DMS 273 (cell line): ENCODE measurements around the gene ABCF1.

Experiments used
- DNase-seq: peaks from one replicate; lab custom pipeline; 2025; ENCODE audit not compliant: unreplicated experiment; lab: John Stamatoyannopoulos, UW

The ABCF1 gene

DNA sequence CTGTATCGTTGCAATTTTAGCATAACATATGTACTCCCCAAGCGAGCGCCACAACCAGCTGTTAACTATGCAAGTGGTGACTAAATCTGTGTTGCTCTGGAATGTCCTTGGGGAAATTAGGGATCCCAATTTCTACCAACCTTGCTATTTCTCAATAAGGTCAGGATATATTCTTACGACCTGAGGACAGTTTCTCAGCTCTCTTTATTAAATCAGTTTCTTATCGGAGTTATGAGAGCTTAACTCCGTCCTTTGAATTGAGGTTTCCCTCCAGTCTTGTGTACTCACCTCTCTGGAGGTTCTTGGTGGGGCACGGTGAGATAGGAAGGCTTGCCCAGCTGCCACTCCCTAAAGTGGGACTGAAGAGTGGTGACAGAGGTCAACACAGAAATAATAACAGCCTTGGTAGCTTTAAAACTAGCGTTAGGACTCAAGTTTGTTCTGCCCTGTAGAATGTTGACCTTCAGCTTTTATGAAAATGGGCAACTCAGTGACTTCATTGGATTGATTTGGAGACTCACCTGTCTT is 47.1 kb downstream of the ABCF1 start:
- DNase-seq, result peak; percentile 72

DNA sequence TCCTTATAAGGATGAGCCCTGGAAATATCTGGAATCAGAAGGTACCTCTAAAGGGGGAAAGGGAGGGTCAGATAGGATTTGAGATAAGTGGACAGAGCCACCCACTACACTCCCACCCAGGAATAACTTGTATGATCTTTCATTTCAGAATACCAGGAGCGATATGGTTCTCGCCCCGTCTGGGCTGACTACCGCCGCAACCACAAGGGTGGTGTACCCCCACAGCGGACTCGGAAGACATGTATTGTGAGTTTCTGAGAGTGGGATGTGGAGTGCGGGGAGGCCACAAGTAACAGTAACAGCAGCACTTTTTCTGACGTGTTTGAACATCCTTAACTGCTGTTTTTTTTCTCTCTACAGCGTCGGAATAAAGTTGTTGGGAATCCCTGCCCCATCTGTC is 48.3 kb downstream of the ABCF1 start:
- DNase-seq, result no peak

DNA sequence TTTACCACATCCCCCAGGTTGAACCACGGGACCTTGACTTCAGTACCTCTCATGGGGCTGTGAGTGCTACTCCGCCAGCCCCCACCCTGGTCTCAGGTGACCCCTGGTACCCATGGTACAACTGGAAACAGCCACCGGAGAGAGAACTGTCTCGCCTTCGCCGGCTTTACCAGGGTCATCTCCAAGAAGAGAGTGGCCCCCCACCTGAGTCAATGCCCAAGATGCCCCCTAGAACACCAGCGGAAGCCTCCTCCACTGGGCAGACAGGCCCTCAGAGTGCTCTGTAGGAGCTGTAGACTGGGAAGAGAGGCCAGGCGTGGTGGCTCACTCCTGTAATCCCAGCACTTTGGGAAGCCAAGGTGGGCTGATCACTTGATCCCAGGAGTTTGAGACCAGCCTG is 54.3 kb downstream of the ABCF1 start:
- DNase-seq, result no peak

DNA sequence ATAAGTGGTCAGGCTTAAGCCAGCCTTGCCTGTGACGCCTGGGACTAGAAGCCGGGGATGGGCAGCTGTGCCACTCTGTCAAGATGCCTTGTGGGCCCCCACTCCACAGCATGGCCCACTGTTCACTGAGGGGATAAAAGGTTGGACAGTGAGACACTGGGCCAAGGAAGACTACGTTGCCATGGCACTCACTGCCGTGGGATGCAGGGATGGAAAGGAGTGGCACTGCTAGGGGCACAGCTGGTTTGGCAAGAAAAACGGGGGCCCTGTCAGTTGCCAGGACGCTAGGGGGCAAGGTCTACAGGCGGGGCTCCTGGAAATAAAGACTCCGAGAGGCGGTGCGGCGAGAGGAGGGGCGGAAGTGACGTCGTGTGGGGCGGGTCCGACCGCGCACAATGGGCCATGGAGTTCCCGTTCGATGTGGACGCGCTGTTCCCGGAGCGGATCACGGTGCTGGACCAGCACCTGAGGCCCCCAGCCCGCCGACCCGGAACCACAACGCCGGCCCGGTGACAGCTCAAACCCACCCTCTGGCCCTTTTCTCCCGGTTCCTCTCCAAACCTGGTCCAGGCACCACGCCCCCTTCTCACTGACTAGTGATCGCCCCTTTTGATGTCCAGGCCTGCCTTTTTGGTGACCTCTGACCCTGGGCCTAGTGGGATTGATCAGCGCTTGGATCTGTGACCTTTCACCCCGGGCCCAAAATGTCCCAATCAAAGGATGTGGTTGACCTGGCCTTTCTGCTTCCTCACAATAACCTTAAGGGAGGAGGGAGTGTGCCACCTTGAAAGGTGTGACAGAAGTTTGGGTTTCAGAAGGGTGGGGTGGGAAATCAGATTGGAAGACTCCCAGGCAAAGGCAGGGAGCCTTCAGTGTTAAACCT is 55.5 kb downstream of the ABCF1 start, which contains the start of gene ATAT1:
Gene ATAT1 (plus strand): TSS at position 391 of the 883 bp plus-strand sequence.
- peak; percentile 95 for DNase-seq

DNA sequence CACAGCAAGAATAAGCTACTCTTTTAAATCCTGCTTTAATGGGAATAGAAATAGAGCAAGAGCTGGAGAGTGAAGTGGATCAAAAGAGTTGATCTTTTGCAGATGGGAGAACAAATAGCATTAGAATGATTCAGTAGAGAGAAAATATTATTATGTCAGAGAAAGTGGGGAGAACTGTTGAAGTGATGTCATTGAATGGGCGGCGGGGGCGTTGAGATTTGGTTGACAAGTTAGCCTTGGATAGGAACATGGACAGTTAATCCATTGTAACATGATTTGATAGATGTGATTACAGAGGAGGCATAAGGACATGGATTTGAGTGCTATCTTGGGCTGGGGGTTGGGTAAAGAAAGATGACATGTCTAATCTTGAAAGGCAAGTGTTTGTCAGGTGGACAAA is 64.6 kb downstream of the ABCF1 start:
- no peak for DNase-seq

DNA sequence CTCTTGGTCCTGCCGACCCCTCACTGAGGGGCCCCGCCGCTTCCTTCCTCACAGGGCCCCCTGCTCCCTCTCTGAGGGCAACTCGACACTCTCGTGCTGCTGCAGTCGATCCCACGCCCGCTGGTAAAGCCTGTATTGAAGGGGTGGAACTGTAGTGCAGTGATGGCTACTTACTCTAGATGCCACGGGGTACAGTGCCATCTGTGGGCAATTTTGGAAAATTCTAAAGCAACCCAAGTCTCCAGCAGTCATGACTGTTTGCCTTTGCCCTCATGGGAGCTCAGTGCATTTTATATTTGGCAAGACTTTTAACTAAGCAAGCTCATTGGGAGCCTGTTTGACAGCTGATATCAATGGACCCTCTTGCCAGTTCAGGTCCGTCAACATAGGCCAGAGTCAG is 69.2 kb downstream of the ABCF1 start:
- peak; percentile 35 for DNase-seq

DNA sequence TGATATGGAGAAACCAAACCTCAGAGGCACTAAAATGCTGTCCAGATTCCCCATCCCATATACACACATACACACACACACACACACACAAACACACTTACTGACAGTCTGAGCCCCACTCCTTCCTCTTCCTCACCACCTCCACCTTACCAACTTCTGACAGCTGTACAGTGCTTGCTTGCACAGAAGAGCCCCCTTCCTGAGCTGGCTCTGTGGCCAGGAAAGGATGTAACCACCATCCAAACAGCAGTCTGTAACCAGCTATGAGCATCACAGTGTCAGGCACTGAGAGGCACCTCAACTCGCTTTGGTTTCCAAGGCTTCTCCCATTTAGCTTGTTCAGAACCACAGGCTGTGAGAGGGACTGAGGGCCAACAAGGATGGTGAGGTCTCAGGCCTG is 69.8 kb downstream of the ABCF1 start:
- DNase-seq, result no peak
